GM19025 (cell line): Measurements from ENCODE around the gene MPPED1.

Source experiments
- ATAC-seq: cut with Tn5 transposase; IDR thresholded peaks from one replicate; pipeline ENCODE4 v1.9.1; 2021; ENCODE audit warnings: mild to moderate bottlenecking, low read depth, moderate library complexity; ENCODE audit not compliant: unreplicated experiment

MPPED1 gene

GRCh38 chr22:43491177-43491576 lies 79.4 kb downstream of the MPPED1 start:
- no peak for ATAC-seq

DNA sequence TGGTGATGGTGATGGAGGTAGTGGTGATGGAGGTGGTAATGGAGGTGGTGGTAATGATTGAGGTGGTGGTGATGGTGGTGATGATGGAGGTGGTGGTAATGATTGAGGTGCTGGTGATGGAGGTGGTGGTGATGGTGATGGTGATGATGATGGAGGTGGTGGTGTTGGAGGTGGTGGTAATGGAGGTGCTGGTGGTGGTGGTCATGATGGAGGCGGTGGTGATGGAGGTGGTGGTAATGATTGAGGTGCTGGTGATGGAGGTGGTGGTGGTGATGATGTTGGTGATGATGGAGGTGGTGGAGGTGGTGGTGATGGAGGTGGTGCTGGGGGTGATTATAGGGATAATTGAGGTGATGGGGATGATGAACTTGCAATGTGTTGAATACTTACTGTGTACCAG lies 79.9 kb downstream of the MPPED1 start:
- no peak for ATAC-seq

DNA sequence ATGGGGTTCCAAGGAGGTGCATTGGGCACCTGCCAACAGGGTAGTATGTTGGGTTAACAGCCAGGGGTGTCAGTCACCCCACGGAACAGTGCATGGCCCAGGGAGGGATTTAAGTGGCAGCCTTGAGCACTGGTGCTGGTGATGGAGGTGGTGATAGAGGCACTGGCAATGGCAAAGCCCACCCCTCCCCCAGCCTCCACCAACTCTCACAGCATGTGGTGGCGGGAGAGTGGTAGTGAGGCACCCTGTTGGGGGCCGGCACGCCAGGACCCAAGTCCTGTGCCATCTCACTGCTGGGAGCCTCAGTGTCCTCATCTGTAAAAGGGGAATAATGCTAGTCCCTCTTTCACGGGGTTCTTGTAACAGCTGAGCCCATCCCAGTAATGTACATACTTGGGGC lies 81.5 kb downstream of the MPPED1 start:
- ATAC-seq, result no peak

- ATAC-seq, result no peak
Measured at GRCh38 chr22:43497956-43498855, 86.4 kb downstream of the MPPED1 start.

DNA sequence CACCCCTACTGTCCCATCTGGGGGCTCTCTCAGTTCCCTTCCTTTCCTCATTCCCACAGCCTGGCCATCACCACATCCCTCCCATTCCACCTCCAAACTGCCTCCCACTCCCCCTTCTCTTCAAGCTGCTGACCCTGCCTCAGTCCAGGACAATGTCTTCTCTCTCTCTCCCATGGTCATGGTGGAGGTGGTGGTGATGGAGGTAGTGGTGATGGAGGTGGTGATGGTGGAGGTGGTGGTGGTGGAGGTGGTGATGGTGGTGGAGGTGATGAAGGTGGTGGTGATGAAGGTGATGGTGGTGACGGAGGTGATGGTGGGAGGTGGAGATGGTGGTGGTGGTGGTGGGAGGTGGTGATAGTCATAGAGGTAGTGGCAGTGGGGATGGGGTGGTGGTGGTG lies 87.0 kb downstream of the MPPED1 start:
- no peak for ATAC-seq

GRCh38 chr22:43500792-43501785 lies 89.3 kb downstream of the MPPED1 start:
- ATAC-seq, result no peak

DNA sequence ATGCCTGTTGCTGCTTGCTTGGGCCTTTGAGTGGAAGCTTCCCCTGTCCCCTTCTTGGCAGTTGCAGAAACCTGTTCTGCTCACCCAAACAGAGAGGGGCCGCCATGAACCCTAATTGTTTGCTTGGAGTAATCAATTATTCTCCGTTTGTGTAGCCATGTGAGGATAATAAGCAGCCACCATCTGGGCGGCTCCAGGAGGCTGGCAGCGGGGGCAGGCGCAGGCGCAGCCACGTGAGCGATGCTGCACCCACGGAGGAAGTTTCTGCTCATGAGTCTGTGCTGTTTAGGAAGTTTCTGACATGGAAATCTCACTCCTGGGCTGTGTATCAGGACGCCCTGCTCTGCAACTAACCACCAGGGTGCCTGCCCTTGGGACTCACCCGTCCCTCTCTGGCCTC lies 90.1 kb downstream of the MPPED1 start:
- ATAC-seq, result no peak

DNA sequence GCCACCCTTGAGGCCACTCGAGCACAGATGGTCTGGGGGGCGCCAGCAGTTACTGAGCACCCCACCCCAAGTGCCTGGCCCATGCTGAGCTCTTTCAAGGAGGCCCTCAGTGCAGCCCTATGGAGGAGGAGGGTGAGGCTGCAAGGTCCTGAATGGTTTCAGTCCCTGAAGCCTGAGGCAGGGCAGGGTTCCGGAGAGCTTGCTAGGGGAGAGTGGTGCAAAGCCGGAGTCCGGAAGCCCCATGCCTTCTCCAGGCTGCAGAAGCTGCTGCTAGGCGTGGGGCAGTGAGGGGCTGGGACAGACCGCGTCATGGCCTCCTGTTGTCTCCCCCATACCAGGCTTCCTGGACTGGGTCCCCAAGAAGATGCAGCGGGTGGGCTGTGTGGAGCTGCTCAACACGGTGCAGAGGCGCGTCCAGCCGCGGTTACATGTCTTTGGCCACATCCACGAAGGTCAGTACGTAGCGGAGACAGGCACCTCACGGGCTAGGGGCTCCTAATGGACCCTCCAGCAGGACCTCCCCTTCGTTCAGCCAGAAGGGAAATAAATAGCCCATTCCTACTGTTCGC lies 90.6 kb downstream of the MPPED1 start:
- no peak for ATAC-seq

DNA sequence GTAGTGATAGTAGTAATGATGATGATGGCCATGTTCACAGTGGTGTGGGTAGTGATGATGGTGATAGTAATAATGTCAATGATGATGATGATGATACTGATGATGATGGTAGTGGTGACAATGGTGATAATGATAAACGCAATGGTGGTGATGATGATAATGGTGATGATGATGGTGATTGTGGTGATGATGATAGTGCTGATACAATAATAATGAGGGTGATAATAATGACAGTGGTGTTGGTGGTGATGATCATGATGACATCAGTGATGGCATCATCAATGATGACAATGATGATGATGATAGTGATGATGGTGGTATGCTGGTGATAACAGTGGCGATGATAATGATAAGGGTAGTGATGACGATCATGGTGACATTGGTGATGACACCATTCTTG lies 92.3 kb downstream of the MPPED1 start:
- ATAC-seq, result no peak

- no peak for ATAC-seq
Measured at GRCh38 chr22:43504666-43505261, 93.0 kb downstream of the MPPED1 start.

DNA sequence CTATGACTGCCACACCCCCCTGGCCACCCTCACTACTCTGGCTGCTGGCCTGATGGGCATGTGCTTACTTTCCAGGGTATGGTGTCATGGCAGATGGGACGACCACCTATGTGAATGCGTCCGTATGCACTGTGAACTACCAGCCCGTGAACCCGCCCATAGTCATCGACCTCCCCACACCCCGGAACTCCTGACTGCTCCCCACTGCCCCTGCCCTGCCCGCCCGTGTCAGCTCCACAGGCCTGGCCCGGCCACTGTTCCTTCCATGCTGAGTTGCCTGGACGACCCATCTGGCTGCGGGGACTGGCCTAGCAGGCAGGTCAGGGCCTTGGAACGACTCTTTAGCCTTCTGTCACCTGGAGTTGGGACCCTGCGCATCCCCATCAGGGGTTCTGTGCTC lies 93.6 kb downstream of the MPPED1 start:
- no peak for ATAC-seq

DNA sequence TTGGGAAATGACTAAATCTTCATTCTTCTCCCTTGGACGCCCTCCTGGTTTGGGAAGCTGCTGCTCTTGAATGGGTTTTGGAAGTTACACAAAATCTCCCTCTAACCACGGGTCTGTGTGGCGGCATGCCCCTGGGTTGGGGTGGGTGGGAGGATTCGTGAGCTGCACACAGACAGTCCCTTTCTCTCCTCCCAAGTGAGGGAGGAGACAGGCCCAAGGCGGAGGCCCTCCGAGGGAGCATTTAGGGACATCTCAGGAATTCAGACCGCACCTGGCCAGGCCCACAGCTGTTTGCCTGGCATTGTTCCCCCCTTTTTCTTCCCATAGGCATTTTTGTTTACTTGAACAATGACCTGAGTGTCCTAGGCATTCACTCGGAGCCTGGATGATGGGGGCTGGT lies 94.1 kb downstream of the MPPED1 start:
- no peak for ATAC-seq

- no peak for ATAC-seq
Measured at GRCh38 chr22:43506487-43506886, 94.7 kb downstream of the MPPED1 start.

GRCh38 chr22:43507235-43507634 lies 95.4 kb downstream of the MPPED1 start:
- ATAC-seq, result no peak

- no peak for ATAC-seq
Measured at GRCh38 chr22:43508489-43508888, 96.7 kb downstream of the MPPED1 start.

DNA sequence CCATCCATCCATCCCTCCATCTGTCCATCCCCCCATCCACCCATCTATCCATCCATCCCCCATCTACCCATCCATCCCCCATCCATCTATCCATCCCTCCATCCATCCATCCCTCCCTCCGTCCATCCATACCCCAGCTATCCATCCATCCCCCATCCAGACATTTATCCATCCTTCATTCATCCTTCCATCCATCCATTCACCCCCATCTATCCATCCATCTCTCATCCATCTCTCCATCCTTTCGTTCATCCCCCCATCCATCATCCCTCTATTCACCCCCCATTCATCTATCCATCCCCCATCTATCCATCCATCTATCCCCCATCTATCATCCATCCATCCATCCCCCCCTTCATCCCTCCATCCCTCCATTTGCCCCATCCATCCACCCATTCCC lies 97.5 kb downstream of the MPPED1 start:
- no peak for ATAC-seq

GRCh38 chr22:43510281-43511070 lies 98.7 kb downstream of the MPPED1 start:
- ATAC-seq, result no peak

DNA sequence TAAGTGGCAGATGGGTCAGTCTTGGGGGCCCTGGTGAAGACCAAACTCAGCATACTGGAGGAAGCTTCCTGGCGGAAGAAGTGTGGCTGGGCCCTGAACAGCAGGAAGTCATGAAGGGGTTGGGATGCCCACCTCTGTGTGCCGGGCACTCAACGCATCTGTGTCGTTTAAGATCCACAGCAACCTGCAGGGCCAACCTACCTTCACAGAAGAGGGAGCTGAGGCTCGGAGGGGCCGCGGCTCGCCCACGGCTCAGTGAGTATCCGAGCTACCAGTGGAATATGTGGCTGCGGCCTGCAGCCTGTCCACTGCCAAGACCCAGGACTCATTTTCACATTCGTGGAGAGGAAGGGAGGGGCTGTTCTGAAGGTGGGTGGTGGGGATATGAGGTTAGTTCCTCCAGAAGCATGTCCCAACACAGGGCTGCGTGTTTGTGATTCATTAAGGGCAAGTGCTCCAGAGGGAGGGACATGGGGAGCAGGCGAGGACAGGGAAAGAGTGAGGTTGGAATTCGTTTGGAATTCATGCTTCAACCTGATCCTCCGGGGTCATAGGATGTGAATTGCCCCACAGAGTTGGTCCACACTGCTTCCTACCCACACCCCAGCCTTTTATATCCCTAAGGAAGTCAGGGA lies 99.6 kb downstream of the MPPED1 start:
- no peak for ATAC-seq

- ATAC-seq, result no peak
Measured at GRCh38 chr22:43512279-43512678, 100.5 kb downstream of the MPPED1 start.
